ENCODE data around the gene SBF2. TPM values are rescaled to one million over a fixed set of nuclear protein-coding genes. Genes with fewer than 3 reads are reported as not detected.

SBF2 gene
- total and polyA plus RNA-seq, 9 of the 15 experiments (the other 6 are each of a cell fraction or from before 2014, with no cell fraction given) = 0.80 to 9.5 (median 5.0) TPM

DNA sequence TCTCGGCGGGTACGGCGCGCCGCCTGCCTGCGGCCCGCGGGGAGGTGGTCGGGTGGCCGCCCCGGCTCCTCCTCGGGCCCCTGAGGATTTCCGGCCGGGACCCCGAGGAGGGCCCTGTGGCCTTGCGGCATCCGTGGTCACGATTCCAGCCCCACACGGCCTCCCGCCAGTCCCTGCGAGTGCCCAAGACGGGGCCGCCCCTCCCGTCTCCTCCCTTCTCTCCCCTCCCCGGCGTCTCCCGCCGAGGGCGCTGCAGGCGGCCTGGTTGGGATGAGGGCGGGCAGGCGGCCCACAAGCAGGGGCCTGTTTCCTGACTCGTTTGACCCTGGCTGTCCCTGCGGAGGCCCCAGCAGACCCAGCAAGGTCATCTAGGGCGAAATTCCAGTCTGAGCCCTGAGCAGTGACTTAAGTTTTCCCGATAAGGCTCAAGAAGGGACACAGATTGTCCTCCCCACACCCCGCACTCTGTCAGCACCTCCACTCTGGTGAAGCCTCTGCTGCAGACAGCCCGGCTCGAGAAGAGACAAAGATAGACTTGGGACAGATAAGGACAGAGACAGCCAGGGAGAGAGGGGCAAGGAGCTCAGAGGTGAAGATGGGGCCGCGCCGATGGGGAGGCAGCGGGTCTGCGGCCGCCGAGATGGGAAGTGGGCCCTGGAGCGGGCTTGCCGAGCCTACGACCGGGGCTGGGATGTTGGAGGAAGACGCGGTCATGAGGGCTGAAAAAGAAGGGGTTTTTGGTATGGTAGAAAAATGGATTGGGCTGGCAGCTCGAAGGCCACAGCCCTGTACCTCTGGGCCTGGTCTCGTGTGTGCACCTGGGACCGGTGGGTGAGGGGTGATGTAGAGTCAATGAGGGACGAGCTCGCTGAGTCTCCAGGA lies 535.1 kb downstream of the SBF2 start (continued):
- TF ChIP-seq, protein P1, sequence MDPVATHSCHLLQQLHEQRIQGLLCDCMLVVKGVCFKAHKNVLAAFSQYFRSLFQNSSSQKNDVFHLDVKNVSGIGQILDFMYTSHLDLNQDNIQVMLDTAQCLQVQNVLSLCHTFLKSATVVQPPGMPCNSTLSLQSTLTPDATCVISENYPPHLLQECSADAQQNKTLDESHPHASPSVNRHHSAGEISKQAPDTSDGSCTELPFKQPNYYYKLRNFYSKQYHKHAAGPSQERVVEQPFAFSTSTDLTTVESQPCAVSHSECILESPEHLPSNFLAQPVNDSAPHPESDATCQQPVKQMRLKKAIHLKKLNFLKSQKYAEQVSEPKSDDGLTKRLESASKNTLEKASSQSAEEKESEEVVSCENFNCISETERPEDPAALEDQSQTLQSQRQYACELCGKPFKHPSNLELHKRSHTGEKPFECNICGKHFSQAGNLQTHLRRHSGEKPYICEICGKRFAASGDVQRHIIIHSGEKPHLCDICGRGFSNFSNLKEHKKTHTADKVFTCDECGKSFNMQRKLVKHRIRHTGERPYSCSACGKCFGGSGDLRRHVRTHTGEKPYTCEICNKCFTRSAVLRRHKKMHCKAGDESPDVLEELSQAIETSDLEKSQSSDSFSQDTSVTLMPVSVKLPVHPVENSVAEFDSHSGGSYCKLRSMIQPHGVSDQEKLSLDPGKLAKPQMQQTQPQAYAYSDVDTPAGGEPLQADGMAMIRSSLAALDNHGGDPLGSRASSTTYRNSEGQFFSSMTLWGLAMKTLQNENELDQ (CRISPR knock-in tag; IDR thresholded peaks at IDR 0.05; ENCODE audit: borderline replicate concordance) = peak; percentile 32; the same call in 1 of the 2 replicates
- TF ChIP-seq KLF16 (IDR thresholded peaks at IDR 0.05) = peak; percentile 14; the same call in 1 of the 2 replicates
- TF ChIP-seq ZBTB1 (CRISPR knock-in tag; IDR thresholded peaks at IDR 0.05; ENCODE audit: borderline replicate concordance, low read depth) = peak; percentile 27; the same call in 1 of the 2 replicates
- TF ChIP-seq, protein P2, sequence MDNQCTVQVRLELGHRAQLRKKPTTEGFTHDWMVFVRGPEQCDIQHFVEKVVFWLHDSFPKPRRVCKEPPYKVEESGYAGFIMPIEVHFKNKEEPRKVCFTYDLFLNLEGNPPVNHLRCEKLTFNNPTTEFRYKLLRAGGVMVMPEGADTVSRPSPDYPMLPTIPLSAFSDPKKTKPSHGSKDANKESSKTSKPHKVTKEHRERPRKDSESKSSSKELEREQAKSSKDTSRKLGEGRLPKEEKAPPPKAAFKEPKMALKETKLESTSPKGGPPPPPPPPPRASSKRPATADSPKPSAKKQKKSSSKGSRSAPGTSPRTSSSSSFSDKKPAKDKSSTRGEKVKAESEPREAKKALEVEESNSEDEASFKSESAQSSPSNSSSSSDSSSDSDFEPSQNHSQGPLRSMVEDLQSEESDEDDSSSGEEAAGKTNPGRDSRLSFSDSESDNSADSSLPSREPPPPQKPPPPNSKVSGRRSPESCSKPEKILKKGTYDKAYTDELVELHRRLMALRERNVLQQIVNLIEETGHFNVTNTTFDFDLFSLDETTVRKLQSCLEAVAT (IDR thresholded peaks at IDR 0.05) = no peak
- peak; percentile 66; the same call in 1 of the 2 replicates for TF ChIP-seq L3MBTL2 (IDR thresholded peaks at IDR 0.05)
- peak; percentile 13; the same call in 1 of the 2 replicates for TF ChIP-seq BCOR (IDR thresholded peaks at IDR 0.05)
- 0 out of 2 replicates have a peak, but pooled peaks have one; percentile 20 for TF ChIP-seq MYC (IDR thresholded peaks at IDR 0.05; ENCODE audit: low read depth, low read length)
- no peak for TF ChIP-seq MYC (CRISPR knock-in tag; IDR thresholded peaks at IDR 0.05; ENCODE audit: borderline replicate concordance, low read depth)
- TF ChIP-seq ZNF830 (CRISPR knock-in tag; IDR thresholded peaks at IDR 0.05) = no peak
- peak; percentile 12 for TF ChIP-seq TBP (optimal IDR thresholded peaks at IDR 0.05; ENCODE audit: low read depth, low read length)
- peak; percentile 92 for TF ChIP-seq SMAD4 (CRISPR knock-in tag; conservative IDR thresholded peaks at IDR 0.05)
- TF ChIP-seq, protein P3, sequence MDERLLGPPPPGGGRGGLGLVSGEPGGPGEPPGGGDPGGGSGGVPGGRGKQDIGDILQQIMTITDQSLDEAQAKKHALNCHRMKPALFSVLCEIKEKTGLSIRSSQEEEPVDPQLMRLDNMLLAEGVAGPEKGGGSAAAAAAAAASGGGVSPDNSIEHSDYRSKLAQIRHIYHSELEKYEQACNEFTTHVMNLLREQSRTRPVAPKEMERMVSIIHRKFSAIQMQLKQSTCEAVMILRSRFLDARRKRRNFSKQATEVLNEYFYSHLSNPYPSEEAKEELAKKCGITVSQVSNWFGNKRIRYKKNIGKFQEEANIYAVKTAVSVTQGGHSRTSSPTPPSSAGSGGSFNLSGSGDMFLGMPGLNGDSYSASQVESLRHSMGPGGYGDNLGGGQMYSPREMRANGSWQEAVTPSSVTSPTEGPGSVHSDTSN (CRISPR knock-in tag; IDR thresholded peaks at IDR 0.05; ENCODE audit: low read depth) = no peak
- TF ChIP-seq, protein P3 (tag; conservative IDR thresholded peaks at IDR 0.05; ENCODE audit: low read depth) = peak; percentile 81
- TF ChIP-seq, protein P4, sequence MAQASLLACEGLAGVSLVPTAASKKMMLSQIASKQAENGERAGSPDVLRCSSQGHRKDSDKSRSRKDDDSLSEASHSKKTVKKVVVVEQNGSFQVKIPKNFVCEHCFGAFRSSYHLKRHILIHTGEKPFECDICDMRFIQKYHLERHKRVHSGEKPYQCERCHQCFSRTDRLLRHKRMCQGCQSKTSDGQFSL (CRISPR knock-in tag; IDR thresholded peaks at IDR 0.05) = peak; percentile 51; the same call in 1 of the 2 replicates
- TF ChIP-seq, protein P4 (tag; IDR thresholded peaks at IDR 0.05) = no peak
- peak; percentile 66 for TF ChIP-seq NCOR1 (IDR thresholded peaks at IDR 0.05)
- 0 out of 2 replicates have a peak, but pooled peaks have one; percentile 15 for TF ChIP-seq ETV1 (tag; conservative IDR thresholded peaks at IDR 0.05; ENCODE audit: low read depth)
- TF ChIP-seq ZNF224 (CRISPR knock-in tag; IDR thresholded peaks at IDR 0.05) = 0 out of 2 replicates have a peak, but pooled peaks have one; percentile 23
